OCI-LY3 (cell line): ENCODE results near the gene WBP1L.
"Not testable (repeated sequence)": the region's sequence is repeated elsewhere in the genome, so short reads cannot be mapped to it uniquely, and the experiment has no call there.

Source experiments
- H2AFZ ChIP-seq: fragments of 200-600, 300-600 bp; shearing (Covaris generic); 2 replicates; pipeline ENCODE4 v1.6.0; 2014; ENCODE audit warnings: antibody characterized with exemption, low read depth, low read length
- H3K27ac ChIP-seq: fragments of 200-600, 300-600 bp; sonication (generic); 2 replicates; pipeline ENCODE4 v1.5.1; 2014; ENCODE audit warnings: mild to moderate bottlenecking, low read length, moderate library complexity, mixed read lengths
- H3K27me3 ChIP-seq: fragments of 200-600, 300-600 bp; sonication (generic); 2 replicates; pipeline ENCODE4 v1.6.1; 2014; ENCODE audit warnings: low read depth, low read length, mixed read lengths
- H3K36me3 ChIP-seq: fragments of 200-600, 300-600 bp; sonication (generic); replicated peaks from 2 replicates; pipeline ENCODE3; 2014; ENCODE audit warnings: low read depth, low read length, mixed read lengths
- H3K4me1 ChIP-seq: fragments of 300-600, 200-600 bp; sonication (generic); 2 replicates; pipeline ENCODE4 v1.6.1; 2014; ENCODE audit warnings: low read length, mixed read lengths
- H3K4me2 ChIP-seq: fragments of 200-600, 300-600 bp; sonication (generic); 2 replicates; pipeline ENCODE4 v1.6.1; 2014; ENCODE audit warnings: low read length, mixed read lengths
- H3K4me3 ChIP-seq: fragments of 300-600, 200-600 bp; sonication (generic); 2 replicates; pipeline ENCODE4 v1.5.1; 2014; ENCODE audit warnings: antibody characterized with exemption, mild to moderate bottlenecking, low read length, moderate library complexity
- H3K79me2 ChIP-seq: fragments of 300-600, 200-600 bp; shearing (Covaris generic); 2 replicates; pipeline ENCODE4 v1.6.1; 2014; ENCODE audit warnings: mild to moderate bottlenecking, low read length, mixed read lengths
- H3K9ac ChIP-seq: fragments of 300-600, 200-600 bp; shearing (Covaris generic); 2 replicates; pipeline ENCODE4 v1.6.0; 2014; ENCODE audit warnings: mild to moderate bottlenecking, low read length, moderate library complexity
- H3K9me3 ChIP-seq: fragments of 200-600, 300-600 bp; shearing (Covaris generic); 2 replicates; pipeline ENCODE4 v1.6.1; 2014; ENCODE audit warnings: low read length, mixed read lengths; ENCODE audit not compliant: insufficient read depth
- H4K20me1 ChIP-seq: fragments of 200-600, 300-600 bp; sonication (generic); 2 replicates; pipeline ENCODE4 v1.6.1; 2016; ENCODE audit warnings: low read length, mixed read lengths; ENCODE audit not compliant: insufficient read depth
- CTCF ChIP-seq: fragments of 200-600, 300-600 bp; sonication (generic); IDR thresholded peaks from 2 replicates; pipeline ENCODE4 v1.5.1; 2014; ENCODE audit warnings: antibody characterized with exemption, low read length, low read depth
- EZH2phosphoT487 ChIP-seq: fragments of 200-600 bp; shearing (Covaris generic); IDR thresholded peaks from 2 replicates; pipeline ENCODE4 v1.6.1; 2018; ENCODE audit warnings: antibody characterized with exemption, mixed run types, low read depth

Gene WBP1L

GRCh38 chr10:102753718-102754117 lies 10.0 kb downstream of the WBP1L start:
- Histone ChIP-seq H3K36me3 (no peaks in the 10 kb centered on the region), H3K9ac (no peak overlapping the region), H3K4me1 (no peaks in the 10 kb centered on the region; the same call in 1 of the 2 replicates), H2AFZ (no peak overlapping the region), H3K27me3 (no peaks in the 10 kb centered on the region), H3K9me3 (no peaks in the 10 kb centered on the region), H3K79me2 (no peaks in the 10 kb centered on the region), H3K4me3 (no peak overlapping the region), H4K20me1 (peaks cover 4% of the 10 kb centered on the region; the same call in 1 of the 2 replicates), H3K27ac (no peak overlapping the region), H3K4me2 (no peak overlapping the region)
- TF ChIP-seq EZH2phosphoT487, result no peak
- TF ChIP-seq CTCF, result no peak

GRCh38 chr10:102757323-102757722 lies 13.6 kb downstream of the WBP1L start:
- H3K27ac ChIP-seq, result no peak overlapping the region
- H2AFZ ChIP-seq, result no peak overlapping the region
- no peak for TF ChIP-seq EZH2phosphoT487
- no peaks in the 10 kb centered on the region for H3K9me3 ChIP-seq
- H3K27me3 ChIP-seq, result no peaks in the 10 kb centered on the region
- peaks cover 4% of the 10 kb centered on the region; the same call in 1 of the 2 replicates for H4K20me1 ChIP-seq
- H3K36me3 ChIP-seq, result no peaks in the 10 kb centered on the region
- H3K4me2 ChIP-seq, result no peak overlapping the region
- H3K79me2 ChIP-seq, result no peaks in the 10 kb centered on the region
- no peak overlapping the region for H3K9ac ChIP-seq
- H3K4me3 ChIP-seq, result no peak overlapping the region
- no peaks in the 10 kb centered on the region; the same call in 1 of the 2 replicates for H3K4me1 ChIP-seq

GRCh38 chr10:102758240-102758932 lies 14.6 kb downstream of the WBP1L start:
- H3K27ac ChIP-seq, result no peak overlapping the region
- no peak overlapping the region for H3K4me3 ChIP-seq
- H4K20me1 ChIP-seq, result peaks cover 2% of the 10 kb centered on the region; the same call in 1 of the 2 replicates
- H2AFZ ChIP-seq, result no peak overlapping the region
- no peaks in the 10 kb centered on the region for H3K79me2 ChIP-seq
- no peak for TF ChIP-seq EZH2phosphoT487
- no peak for TF ChIP-seq CTCF
- no peak overlapping the region for H3K4me2 ChIP-seq
- no peaks in the 10 kb centered on the region for H3K9me3 ChIP-seq
- no peaks in the 10 kb centered on the region for H3K27me3 ChIP-seq
- H3K9ac ChIP-seq, result no peak overlapping the region
- H3K4me1 ChIP-seq, result no peaks in the 10 kb centered on the region; the same call in 1 of the 2 replicates
- no peaks in the 10 kb centered on the region for H3K36me3 ChIP-seq

GRCh38 chr10:102758933-102759262 lies 15.2 kb downstream of the WBP1L start:
- not testable (repeated sequence) for H3K27ac ChIP-seq, H3K9ac ChIP-seq, H3K79me2 ChIP-seq, H3K27me3 ChIP-seq, H3K4me3 ChIP-seq, H2AFZ ChIP-seq, H4K20me1 ChIP-seq, H3K9me3 ChIP-seq, H3K4me2 ChIP-seq, H3K4me1 ChIP-seq, H3K36me3 ChIP-seq

- Histone ChIP-seq H3K27ac (no peak overlapping the region), H3K4me1 (no peaks in the 10 kb centered on the region; the same call in 1 of the 2 replicates), H3K4me3 (no peak overlapping the region), H3K9ac (no peak overlapping the region), H3K36me3 (no peaks in the 10 kb centered on the region), H3K4me2 (no peak overlapping the region), H3K9me3 (no peaks in the 10 kb centered on the region), H3K27me3 (no peaks in the 10 kb centered on the region), H4K20me1 (no peaks in the 10 kb centered on the region; the same call in 1 of the 2 replicates), H2AFZ (no peak overlapping the region), H3K79me2 (no peaks in the 10 kb centered on the region)
- TF ChIP-seq CTCF (no peak), EZH2phosphoT487 (no peak)
Observed at GRCh38 chr10:102759497-102760210, 15.9 kb downstream of the WBP1L start.
